Neural progenitor cell (in vitro differentiated cells): ENCODE measurements around the gene PLCB1. TPM values are rescaled to one million over a fixed set of nuclear protein-coding genes. Genes with fewer than 3 reads are reported as not detected.

Source experiments
- DNase-seq: peaks from one replicate; pipeline ENCODE4 v3.0.0-alpha.2; 2016; ENCODE audit warnings: low spot score
- H2AFZ ChIP-seq: fragments of 200-600 bp; sonication (generic); replicated peaks from 2 replicates; pipeline ENCODE4 v1.6.1; 2016; ENCODE audit warnings: antibody characterized with exemption
- H3F3A ChIP-seq: fragments of 200-600 bp; sonication (generic); 2 replicates; pipeline ENCODE4 v1.6.1; 2016; ENCODE audit warnings: antibody characterized with exemption, low read depth
- H3K27ac ChIP-seq: fragments of 200-600 bp; sonication (generic); 2 replicates; pipeline ENCODE4 v1.5.1; 2016; ENCODE audit warnings: mild to moderate bottlenecking
- H3K27me3 ChIP-seq: fragments of 200-600 bp; sonication (generic); 2 replicates; pipeline ENCODE4 v1.6.1; 2016; ENCODE audit warnings: mild to moderate bottlenecking, moderate library complexity
- H3K36me3 ChIP-seq: fragments of 200-600 bp; sonication (generic); 2 replicates; pipeline ENCODE4 v1.5.1; 2016
- H3K4me1 ChIP-seq: fragments of 200-600 bp; sonication (generic); 2 replicates; pipeline ENCODE4 v1.6.1; 2016; ENCODE audit warnings: mixed run types
- H3K4me2 ChIP-seq: fragments of 200-600 bp; sonication (generic); 2 replicates; pipeline ENCODE4 v1.6.1; 2016
- H3K4me3 ChIP-seq: fragments of 200-600 bp; sonication (generic); 2 replicates; pipeline ENCODE4 v1.5.1; 2016
- H3K79me2 ChIP-seq: fragments of 200-600 bp; sonication (generic); 2 replicates; pipeline ENCODE4 v1.6.1; 2016; ENCODE audit warnings: low read depth
- H3K9ac ChIP-seq: fragments of 200-600 bp; sonication (generic); 2 replicates; pipeline ENCODE4 v1.6.1; 2016
- H3K9me3 ChIP-seq: fragments of 200-600 bp; sonication (generic); 2 replicates; pipeline ENCODE4 v1.5.1; 2016; ENCODE audit warnings: low read depth
- H4K20me1 ChIP-seq: fragments of 200-600 bp; sonication (generic); 2 replicates; pipeline ENCODE4 v1.6.1; 2016; ENCODE audit warnings: low read depth
- H3K27ac Mint-ChIP-seq: 3 replicates; pipeline ENCODE4 v1.8.0; 2021; ENCODE audit warnings: mixed read lengths
- H3K27me3 Mint-ChIP-seq: 2 replicates; pipeline ENCODE4 v1.8.0; 2022; ENCODE audit warnings: low read depth, mild to moderate bottlenecking, inconsistent platforms, moderate library complexity, mixed read lengths; ENCODE audit not compliant: insufficient read depth
- H3K36me3 Mint-ChIP-seq: 3 replicates; pipeline ENCODE4 v1.8.0; 2021; ENCODE audit warnings: mixed read lengths
- H3K4me1 Mint-ChIP-seq: 3 replicates; pipeline ENCODE4 v1.8.0; 2021; ENCODE audit warnings: mixed read lengths
- H3K4me3 Mint-ChIP-seq: 3 replicates; pipeline ENCODE4 v1.8.0; 2021; ENCODE audit warnings: mild to moderate bottlenecking, moderate library complexity, mixed read lengths
- H3K9me3 Mint-ChIP-seq: 3 replicates; pipeline ENCODE4 v1.8.0; 2020; ENCODE audit warnings: mixed read lengths
- EZH2 ChIP-seq: fragments of 200-600 bp; sonication (generic); IDR thresholded peaks from 2 replicates; pipeline ENCODE4 v1.6.1; 2017; ENCODE audit warnings: antibody characterized with exemption, mild to moderate bottlenecking, moderate library complexity
- EZH2phosphoT487 ChIP-seq: fragments of 200-600 bp; sonication (generic); IDR thresholded peaks from 2 replicates; pipeline ENCODE4 v1.6.1; 2017; ENCODE audit warnings: antibody characterized with exemption
- total RNA-seq: library from RNA; depleted of rRNA; stranded (reverse); fragments of >200 nt; gene quantifications from 2 replicates; pipeline ENCODE4 v1.2.3, GENCODE V29; 2015; ENCODE audit warnings: low replicate concordance
- TF ChIP-seq, protein P1 (sequence below): fragments of 200-600 bp; sonication (generic); IDR thresholded peaks from 2 replicates; pipeline ENCODE4 v1.5.1; 2017; ENCODE audit warnings: antibody characterized with exemption, mild to moderate bottlenecking

Gene PLCB1
- total RNA-seq, 1 donor from 2014 or later, result 30.2 TPM

DNA sequence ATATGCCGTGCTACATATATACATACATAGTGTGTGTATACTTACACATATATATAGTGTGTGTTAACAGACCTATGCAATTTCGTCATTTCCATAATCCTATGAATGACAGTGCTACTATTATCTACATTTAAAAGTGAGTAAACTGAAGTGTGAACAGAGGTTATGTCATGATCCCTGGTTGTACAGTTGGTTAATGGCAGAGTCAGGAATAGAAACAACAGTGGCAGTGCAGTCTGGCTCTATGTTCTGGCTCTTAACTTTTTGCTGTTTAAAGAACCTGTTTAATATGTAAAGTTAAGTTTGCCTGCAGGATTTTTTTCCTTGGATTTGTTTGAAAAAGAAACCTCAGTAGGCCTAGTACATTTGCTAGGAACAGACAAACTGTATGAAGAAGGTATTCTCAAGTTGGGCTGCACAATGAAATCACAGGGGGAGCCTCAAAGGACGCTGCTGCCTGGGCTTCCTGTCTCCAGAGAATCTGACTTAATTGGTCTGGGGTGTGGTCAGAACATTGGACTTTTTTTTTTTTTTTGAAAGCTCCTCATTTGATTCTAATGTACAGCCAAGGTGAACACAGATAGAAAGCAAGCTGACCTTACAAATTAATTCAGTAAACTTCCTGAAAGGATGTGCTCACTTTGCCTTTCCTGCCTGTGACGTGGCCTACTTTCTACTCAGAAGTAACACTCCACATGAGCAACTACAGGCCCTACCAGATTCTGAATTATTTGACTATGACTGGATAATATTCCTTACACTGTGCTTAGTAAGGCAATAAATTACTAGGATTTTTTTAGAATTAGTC lies 29.4 kb downstream of the PLCB1 start:
- no peaks in the 10 kb centered on the region for H3K79me2 ChIP-seq
- no peaks in the 10 kb centered on the region for H4K20me1 ChIP-seq
- H3K4me2 ChIP-seq, result no peak overlapping the region
- no peak for DNase-seq
- no peak overlapping the region for H3K4me3 Mint-ChIP-seq
- no peaks in the 10 kb centered on the region for H3K9me3 ChIP-seq
- no peak overlapping the region for H3K9ac ChIP-seq
- H3K9me3 Mint-ChIP-seq, result peaks cover 19% of the 10 kb centered on the region
- H3K4me1 ChIP-seq, result no peaks in the 10 kb centered on the region
- no peak overlapping the region for H3K27ac ChIP-seq
- H3K27ac Mint-ChIP-seq, result no peak overlapping the region
- H3K27me3 Mint-ChIP-seq, result peaks cover 2% of the 10 kb centered on the region
- no peak overlapping the region for H3K4me3 ChIP-seq
- no peaks in the 10 kb centered on the region for H3K27me3 ChIP-seq
- H2AFZ ChIP-seq, result no peak overlapping the region
- peaks cover 8% of the 10 kb centered on the region for H3K4me1 Mint-ChIP-seq
- H3K36me3 ChIP-seq, result no peaks in the 10 kb centered on the region
- peaks cover 10% of the 10 kb centered on the region for H3K36me3 Mint-ChIP-seq
- no peaks in the 10 kb centered on the region for H3F3A ChIP-seq
- TF ChIP-seq, protein P1, sequence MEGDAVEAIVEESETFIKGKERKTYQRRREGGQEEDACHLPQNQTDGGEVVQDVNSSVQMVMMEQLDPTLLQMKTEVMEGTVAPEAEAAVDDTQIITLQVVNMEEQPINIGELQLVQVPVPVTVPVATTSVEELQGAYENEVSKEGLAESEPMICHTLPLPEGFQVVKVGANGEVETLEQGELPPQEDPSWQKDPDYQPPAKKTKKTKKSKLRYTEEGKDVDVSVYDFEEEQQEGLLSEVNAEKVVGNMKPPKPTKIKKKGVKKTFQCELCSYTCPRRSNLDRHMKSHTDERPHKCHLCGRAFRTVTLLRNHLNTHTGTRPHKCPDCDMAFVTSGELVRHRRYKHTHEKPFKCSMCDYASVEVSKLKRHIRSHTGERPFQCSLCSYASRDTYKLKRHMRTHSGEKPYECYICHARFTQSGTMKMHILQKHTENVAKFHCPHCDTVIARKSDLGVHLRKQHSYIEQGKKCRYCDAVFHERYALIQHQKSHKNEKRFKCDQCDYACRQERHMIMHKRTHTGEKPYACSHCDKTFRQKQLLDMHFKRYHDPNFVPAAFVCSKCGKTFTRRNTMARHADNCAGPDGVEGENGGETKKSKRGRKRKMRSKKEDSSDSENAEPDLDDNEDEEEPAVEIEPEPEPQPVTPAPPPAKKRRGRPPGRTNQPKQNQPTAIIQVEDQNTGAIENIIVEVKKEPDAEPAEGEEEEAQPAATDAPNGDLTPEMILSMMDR, result no peak
- no peak for TF ChIP-seq EZH2
- TF ChIP-seq EZH2phosphoT487, result no peak

DNA sequence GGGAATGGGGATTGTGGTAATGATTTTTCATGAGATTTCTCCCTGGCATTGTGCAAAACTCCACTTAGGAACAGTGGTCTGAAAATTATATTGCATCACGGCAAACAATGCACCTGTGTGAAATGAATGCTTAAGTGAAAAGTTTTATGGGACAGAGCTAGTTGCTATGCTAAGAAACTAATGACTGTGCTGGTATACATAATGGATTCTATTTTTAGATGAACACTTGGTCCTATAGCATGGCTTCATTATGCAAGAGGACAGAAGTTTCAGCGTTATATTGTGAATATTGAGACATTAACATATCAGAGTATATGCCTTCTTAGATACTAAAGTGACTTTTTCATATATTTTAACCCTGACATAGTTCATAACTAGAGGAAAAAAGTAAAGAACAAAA lies 30.5 kb downstream of the PLCB1 start:
- Histone ChIP-seq H3K9me3 (no peaks in the 10 kb centered on the region), H3K4me3 (no peak overlapping the region), H3K27me3 (no peaks in the 10 kb centered on the region), H2AFZ (no peak overlapping the region), H3K27ac (no peak overlapping the region), H4K20me1 (no peaks in the 10 kb centered on the region), H3K4me1 (no peaks in the 10 kb centered on the region), H3K4me2 (no peak overlapping the region), H3F3A (no peaks in the 10 kb centered on the region), H3K9ac (no peak overlapping the region), H3K79me2 (no peaks in the 10 kb centered on the region), H3K36me3 (no peaks in the 10 kb centered on the region)
- peaks cover 8% of the 10 kb centered on the region for H3K4me1 Mint-ChIP-seq
- no peak for DNase-seq
- H3K9me3 Mint-ChIP-seq, result peaks cover 19% of the 10 kb centered on the region
- no peak overlapping the region for H3K27ac Mint-ChIP-seq
- H3K36me3 Mint-ChIP-seq, result peaks cover 10% of the 10 kb centered on the region
- no peak overlapping the region for H3K4me3 Mint-ChIP-seq
- TF ChIP-seq EZH2phosphoT487 (no peak), EZH2 (no peak)
- TF ChIP-seq, protein P1, result no peak
- H3K27me3 Mint-ChIP-seq, result peaks cover 2% of the 10 kb centered on the region

DNA sequence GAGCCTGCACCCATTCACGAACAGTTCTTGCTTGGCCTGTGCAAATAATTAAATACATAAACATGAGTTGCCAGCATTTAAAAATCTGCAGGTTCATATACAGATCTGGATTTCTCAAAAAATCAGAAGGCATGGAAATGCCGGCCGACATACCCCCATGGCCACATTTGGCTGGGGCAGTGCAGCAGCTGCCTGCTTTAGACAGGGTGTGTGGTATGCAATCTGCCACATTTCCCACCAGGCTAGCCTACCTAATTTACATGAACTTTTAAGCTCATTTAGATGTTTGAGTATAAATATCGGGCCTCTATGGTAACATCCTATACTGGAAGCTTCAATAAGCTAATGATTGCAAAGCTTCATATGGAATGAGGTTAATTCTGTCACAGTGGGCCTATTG lies 31.5 kb downstream of the PLCB1 start:
- Mint-ChIP-seq H3K4me3 (no peak overlapping the region), H3K36me3 (peaks cover 4% of the 10 kb centered on the region), H3K9me3 (peaks cover 12% of the 10 kb centered on the region), H3K27ac (no peak overlapping the region), H3K4me1 (peaks cover 8% of the 10 kb centered on the region), H3K27me3 (peaks cover 2% of the 10 kb centered on the region)
- Histone ChIP-seq H3K79me2 (no peaks in the 10 kb centered on the region), H3F3A (no peaks in the 10 kb centered on the region), H3K9ac (no peak overlapping the region), H3K4me2 (no peak overlapping the region), H3K27ac (no peak overlapping the region), H3K4me3 (no peak overlapping the region), H2AFZ (no peak overlapping the region), H3K4me1 (no peaks in the 10 kb centered on the region), H3K27me3 (no peaks in the 10 kb centered on the region), H4K20me1 (no peaks in the 10 kb centered on the region), H3K36me3 (no peaks in the 10 kb centered on the region), H3K9me3 (no peaks in the 10 kb centered on the region)
- no peak for DNase-seq
- TF ChIP-seq, protein P1, result no peak
- TF ChIP-seq EZH2phosphoT487 (no peak), EZH2 (no peak)
